Mucosa of stomach (tissue), 1 donor: ENCODE measurements around the gene ELFN2.
"Not testable (repeated sequence)": the region's sequence is repeated elsewhere in the genome, so short reads cannot be mapped to it uniquely, and the experiment has no call there.

ENCODE experiments used
- H3K27me3 ChIP-seq: one replicate; pipeline ENCODE4 v1.7.0; 2013; ENCODE audit warnings: mild to moderate bottlenecking, low read length; ENCODE audit not compliant: control insufficient read depth, insufficient read depth
- H3K36me3 ChIP-seq: one replicate; pipeline ENCODE4 v1.7.0; 2013; ENCODE audit warnings: low read length; ENCODE audit not compliant: control insufficient read depth, insufficient read depth
- H3K4me1 ChIP-seq: one replicate; pipeline ENCODE4 v1.7.0; 2013; ENCODE audit warnings: mild to moderate bottlenecking, low read length; ENCODE audit not compliant: control insufficient read depth, insufficient read depth
- H3K4me3 ChIP-seq: one replicate; pipeline ENCODE4 v1.7.0; 2013; ENCODE audit warnings: low read length
- H3K9ac ChIP-seq: one replicate; pipeline ENCODE4 v1.7.0; 2013; ENCODE audit warnings: mild to moderate bottlenecking, low read length, moderate library complexity
- H3K9me3 ChIP-seq: one replicate; pipeline ENCODE4 v1.7.0; 2013; ENCODE audit warnings: mild to moderate bottlenecking, low read length, moderate library complexity; ENCODE audit not compliant: control insufficient read depth
- donor health status: Pancreatic carcinoma.

ELFN2 gene

DNA sequence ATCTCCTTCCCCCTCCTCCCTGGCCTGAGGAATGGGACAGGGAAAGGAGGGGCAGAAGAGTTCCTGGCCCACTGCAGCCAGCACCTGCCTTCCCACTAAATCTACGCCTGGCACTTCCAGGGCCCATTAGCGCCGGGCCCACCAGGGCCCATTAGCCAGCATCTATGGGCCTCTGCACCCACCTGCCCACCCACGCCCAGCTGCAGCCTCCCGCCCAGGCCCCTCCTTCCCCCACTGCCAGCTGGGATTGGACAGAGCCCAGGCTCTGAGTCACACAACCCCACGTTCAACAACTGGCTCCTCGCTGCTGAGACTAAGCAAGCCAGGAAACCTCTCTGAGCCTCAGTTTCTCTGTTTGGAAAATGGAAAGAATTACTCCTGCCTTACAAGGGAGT, 96.2 kb downstream of the ELFN2 start:
- H3K4me1 ChIP-seq = peaks cover 66% of the 10 kb centered on the region
- no peaks in the 10 kb centered on the region for H3K9me3 ChIP-seq
- no peak overlapping the region for H3K9ac ChIP-seq
- H3K4me3 ChIP-seq = no peak overlapping the region
- H3K27me3 ChIP-seq = peaks cover 43% of the 10 kb centered on the region
- H3K36me3 ChIP-seq = no peaks in the 10 kb centered on the region

- H3K36me3 ChIP-seq = no peaks in the 10 kb centered on the region
- H3K4me3 ChIP-seq = no peak overlapping the region
- no peaks in the 10 kb centered on the region for H3K9me3 ChIP-seq
- no peak overlapping the region for H3K9ac ChIP-seq
- H3K27me3 ChIP-seq = peaks cover 42% of the 10 kb centered on the region
- peaks cover 62% of the 10 kb centered on the region for H3K4me1 ChIP-seq
These were observed 96.9 kb downstream of the ELFN2 start for GRCh38 chr22:37330200-37331033.

GRCh38 chr22:37329238-37330140, 97.8 kb downstream of the ELFN2 start:
- no peak overlapping the region for H3K4me3 ChIP-seq
- no peaks in the 10 kb centered on the region for H3K9me3 ChIP-seq
- no peak overlapping the region for H3K9ac ChIP-seq
- H3K27me3 ChIP-seq = peaks cover 32% of the 10 kb centered on the region
- H3K36me3 ChIP-seq = no peaks in the 10 kb centered on the region
- peaks cover 58% of the 10 kb centered on the region for H3K4me1 ChIP-seq

DNA sequence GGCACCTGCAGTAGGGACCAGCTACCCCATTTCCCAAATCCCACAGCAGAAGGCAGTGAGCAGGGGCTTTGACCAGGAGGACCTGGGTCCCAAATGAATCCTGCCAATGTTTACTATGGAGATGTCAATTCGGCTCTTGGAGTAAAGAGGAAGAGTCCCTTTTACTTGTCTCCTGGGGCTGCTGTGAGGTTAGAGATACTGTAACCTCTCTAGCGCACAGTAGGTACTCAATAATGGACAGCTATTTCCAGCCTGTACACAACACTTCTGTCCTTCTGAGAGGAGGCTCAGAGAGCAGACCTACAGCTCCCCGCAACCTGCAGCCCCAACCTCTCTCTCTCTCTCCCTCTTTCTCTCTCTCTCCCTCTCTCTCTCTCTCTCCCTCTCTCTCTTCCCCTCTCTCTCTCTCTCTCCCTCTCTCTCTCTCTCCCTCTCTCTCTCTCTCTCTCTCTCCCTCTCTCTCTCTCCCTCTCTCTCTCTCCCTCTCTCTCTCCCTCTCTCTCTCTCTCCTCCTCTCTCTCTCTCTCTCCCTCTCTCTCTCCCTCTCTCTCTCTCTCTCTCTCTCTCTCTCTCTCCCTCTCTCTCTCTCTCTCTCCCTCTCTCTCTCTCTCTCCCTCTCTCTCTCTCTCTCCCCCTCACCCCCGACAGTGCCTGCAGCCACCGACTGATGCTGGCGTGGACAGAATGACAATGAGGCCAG, 98.6 kb downstream of the ELFN2 start:
- not testable (repeated sequence) for H3K4me3 ChIP-seq, H3K36me3 ChIP-seq, H3K9ac ChIP-seq, H3K9me3 ChIP-seq
- Histone ChIP-seq H3K27me3 (peaks cover 24% of the 10 kb centered on the region), H3K4me1 (peaks cover 62% of the 10 kb centered on the region)

DNA sequence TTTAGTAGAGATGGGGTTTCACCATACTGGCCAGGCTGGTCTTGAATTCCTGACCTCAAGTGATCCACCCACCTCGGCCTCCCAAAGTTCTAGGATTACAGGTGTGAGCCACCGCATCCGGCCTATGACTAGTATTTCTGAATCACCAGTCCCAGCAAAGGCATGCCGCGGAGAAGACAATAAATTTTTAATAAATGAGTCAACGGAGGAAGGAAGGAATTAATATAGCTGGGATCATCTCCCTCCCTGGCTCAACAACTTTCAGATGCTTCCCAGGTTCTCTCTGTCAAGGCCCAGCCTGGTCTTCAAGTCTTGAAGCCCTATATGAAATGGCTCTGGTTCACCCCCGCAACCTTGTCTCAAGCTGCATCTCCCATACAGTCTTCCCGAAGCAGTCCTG, 99.3 kb downstream of the ELFN2 start:
- no peaks in the 10 kb centered on the region for H3K9me3 ChIP-seq
- H3K27me3 ChIP-seq = peaks cover 20% of the 10 kb centered on the region
- H3K36me3 ChIP-seq = no peaks in the 10 kb centered on the region
- peaks cover 63% of the 10 kb centered on the region for H3K4me1 ChIP-seq
- no peak overlapping the region for H3K4me3 ChIP-seq
- H3K9ac ChIP-seq = no peak overlapping the region

DNA sequence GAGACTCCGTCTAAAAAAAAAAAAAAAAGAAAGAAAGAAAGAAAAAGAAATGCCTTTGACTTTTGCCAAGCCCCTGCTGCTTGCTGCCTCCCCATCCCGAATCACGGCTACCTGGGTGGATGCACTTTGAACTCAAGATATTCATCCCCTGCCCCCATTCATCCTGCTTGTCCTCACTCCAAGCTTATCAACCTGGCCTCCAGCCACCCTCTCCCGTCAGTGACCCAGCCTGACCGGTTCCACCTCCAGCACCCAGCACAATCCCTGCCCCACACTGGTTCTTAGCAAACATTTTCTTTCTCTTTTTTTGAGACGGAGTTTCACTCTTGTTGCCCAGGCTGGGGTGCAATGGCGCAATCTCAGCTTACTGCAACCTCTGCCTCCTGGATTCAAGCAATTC, 100.6 kb downstream of the ELFN2 start:
- Histone ChIP-seq H3K36me3 (no peaks in the 10 kb centered on the region), H3K9me3 (no peaks in the 10 kb centered on the region), H3K4me1 (peaks cover 66% of the 10 kb centered on the region), H3K27me3 (peaks cover 8% of the 10 kb centered on the region), H3K9ac (no peak overlapping the region), H3K4me3 (no peak overlapping the region)

DNA sequence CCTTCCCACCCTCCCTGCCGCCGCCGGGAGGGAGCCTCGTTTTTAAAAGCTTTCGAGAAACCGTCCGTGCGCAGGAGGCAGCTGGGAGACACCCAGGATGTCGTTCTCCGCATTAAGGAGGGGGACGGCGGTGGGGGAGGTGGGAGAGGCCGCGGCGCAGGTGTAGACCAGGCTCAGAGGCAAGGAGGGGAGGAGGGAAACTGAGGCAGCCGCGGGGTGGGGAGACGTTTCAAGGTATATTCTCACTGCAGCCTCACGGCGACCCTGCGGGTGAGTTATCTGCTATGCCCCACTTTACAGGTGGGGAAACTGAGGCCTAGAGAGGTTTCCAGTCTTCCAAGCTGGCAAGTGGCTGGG, 102.3 kb downstream of the ELFN2 start:
- H3K27me3 ChIP-seq = no peaks in the 10 kb centered on the region
- peak overlapping the region; percentile 51 for H3K9ac ChIP-seq
- H3K9me3 ChIP-seq = no peaks in the 10 kb centered on the region
- no peak overlapping the region for H3K4me3 ChIP-seq
- no peaks in the 10 kb centered on the region for H3K36me3 ChIP-seq
- peaks cover 61% of the 10 kb centered on the region for H3K4me1 ChIP-seq

DNA sequence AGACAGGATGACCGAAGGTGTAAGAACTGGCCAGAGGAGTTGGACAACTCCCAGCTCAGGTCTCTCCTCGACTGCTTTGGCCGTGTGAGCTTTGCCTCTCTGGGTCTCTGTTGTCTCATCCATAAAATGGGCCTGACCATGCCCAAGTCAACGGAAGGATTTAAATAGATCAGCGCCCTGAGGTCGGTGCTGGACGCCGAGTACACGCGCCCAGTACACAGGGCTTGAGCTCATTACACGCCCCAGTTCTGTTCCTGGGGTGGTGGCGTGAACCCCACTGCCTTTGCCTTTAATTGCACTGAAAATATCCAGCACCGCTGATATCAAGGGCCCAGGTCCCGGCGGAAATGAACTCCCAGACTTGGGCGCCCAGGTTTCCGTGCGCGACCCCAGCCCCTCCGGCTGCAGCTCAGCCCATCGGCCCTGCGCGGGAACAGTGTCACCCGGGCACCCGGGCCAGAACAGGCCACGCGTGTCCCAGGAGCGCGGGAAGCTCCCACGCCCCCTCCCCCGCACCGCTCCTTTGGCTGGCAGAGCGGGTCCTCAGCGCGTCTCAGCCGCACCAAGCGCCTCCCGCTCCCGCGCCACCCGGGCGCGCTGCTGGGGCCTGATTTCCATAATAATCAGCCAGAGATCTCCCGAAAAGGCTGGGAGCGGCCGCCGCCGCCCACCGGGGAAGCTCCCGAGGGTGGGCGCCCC, 102.8 kb downstream of the ELFN2 start:
- Histone ChIP-seq H3K36me3 (no peaks in the 10 kb centered on the region), H3K4me1 (peaks cover 55% of the 10 kb centered on the region), H3K9ac (peak overlapping the region; percentile 51), H3K27me3 (no peaks in the 10 kb centered on the region), H3K9me3 (no peaks in the 10 kb centered on the region), H3K4me3 (no peak overlapping the region)

GRCh38 chr22:37320726-37321677, 106.3 kb downstream of the ELFN2 start:
- Histone ChIP-seq H3K9me3 (no peaks in the 10 kb centered on the region), H3K27me3 (no peaks in the 10 kb centered on the region), H3K4me3 (no peak overlapping the region), H3K36me3 (no peaks in the 10 kb centered on the region), H3K9ac (no peak overlapping the region), H3K4me1 (peaks cover 44% of the 10 kb centered on the region)

DNA sequence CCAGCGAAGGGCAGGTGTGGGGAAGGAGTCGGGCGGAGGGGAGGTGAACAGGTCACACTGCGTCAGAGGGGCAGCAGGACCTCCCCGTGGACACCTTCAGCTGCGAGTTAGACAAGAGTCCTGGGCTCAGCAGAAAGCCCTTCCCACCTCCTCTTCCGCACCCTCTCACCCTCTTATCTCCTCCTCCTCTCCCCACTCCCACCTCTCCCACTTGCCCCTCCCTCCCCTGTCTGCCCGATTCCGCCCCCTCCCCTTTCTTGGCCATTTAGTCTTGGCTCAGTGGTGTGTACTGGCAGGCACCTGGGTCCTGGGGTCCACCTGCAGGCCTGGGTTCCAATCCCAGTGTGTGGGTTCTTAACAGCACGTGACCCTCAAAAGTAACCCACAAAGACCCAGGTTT, 107.8 kb downstream of the ELFN2 start:
- no peaks in the 10 kb centered on the region for H3K36me3 ChIP-seq
- H3K27me3 ChIP-seq = no peaks in the 10 kb centered on the region
- no peak overlapping the region for H3K9ac ChIP-seq
- H3K4me3 ChIP-seq = no peak overlapping the region
- peaks cover 36% of the 10 kb centered on the region for H3K4me1 ChIP-seq
- H3K9me3 ChIP-seq = no peaks in the 10 kb centered on the region
